ENCODE data around the gene ARHGAP8. TPM values are rescaled to one million over a fixed set of nuclear protein-coding genes. Genes with fewer than 3 reads are reported as not detected.

The ARHGAP8 gene
- total RNA-seq, 3 donors from 2014 or later (not counting 1 experiment from before 2014, with no cell fraction given) = 23.6 to 32.6 (median 26.5) TPM

DNA sequence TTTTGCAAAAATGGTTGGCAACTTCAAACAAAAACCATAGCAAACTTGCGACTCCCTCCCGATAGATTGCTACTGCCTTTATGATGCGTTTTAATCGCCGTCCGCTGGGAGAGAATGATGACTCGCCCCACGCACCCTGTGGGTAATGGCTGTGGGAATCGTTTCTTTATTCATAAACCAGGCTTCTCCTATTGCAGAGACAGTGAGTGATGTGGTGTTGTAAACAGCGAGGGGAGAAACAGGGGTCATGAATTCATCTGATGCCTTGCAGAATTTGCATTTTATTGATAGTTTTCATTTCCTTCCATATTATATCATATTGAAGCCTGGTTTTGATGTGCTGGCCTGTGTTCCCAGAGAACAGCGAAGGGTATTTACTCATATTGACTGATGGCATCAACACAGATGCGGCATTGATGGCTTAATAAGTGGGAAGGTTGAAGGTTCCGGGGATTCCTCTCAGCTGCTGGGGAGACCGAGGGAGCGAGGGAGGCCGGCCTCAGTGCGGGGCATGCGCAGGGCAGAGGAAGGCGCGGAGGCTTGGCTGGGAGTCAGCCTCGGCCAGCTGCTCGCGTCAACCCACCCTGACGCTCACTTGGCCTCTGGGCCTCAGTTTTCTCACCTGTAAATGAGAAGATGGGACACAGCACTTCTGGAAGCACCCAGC is 41.3 kb downstream of the ARHGAP8 start:
- no peaks in the 10 kb centered on the region for H3K36me3 Mint-ChIP-seq
- intact Hi-C loops (cut with micrococcal nuclease) = no loop called here
- ATAC-seq = no peak
- no peaks in the 10 kb centered on the region for H3K4me1 Mint-ChIP-seq
- H3K27ac Mint-ChIP-seq = no peak overlapping the region
- no peak overlapping the region for H3K4me3 Mint-ChIP-seq
- Histone ChIP-seq H3K27me3 (ENCODE audit: control insufficient read depth, insufficient read depth, low read length) (no peaks in the 10 kb centered on the region), H3K4me3 (ENCODE audit: low read length) (no peak overlapping the region), H3K9me3 (ENCODE audit: control insufficient read depth, insufficient read depth, low read length) (no peaks in the 10 kb centered on the region), H3K36me3 (ENCODE audit: control insufficient read depth, insufficient read depth, low read length) (no peaks in the 10 kb centered on the region), H3K27ac (ENCODE audit: low read length) (no peak overlapping the region), H3K4me1 (ENCODE audit: control insufficient read depth, insufficient read depth, low read length) (no peaks in the 10 kb centered on the region)
- TF ChIP-seq, protein P1, sequence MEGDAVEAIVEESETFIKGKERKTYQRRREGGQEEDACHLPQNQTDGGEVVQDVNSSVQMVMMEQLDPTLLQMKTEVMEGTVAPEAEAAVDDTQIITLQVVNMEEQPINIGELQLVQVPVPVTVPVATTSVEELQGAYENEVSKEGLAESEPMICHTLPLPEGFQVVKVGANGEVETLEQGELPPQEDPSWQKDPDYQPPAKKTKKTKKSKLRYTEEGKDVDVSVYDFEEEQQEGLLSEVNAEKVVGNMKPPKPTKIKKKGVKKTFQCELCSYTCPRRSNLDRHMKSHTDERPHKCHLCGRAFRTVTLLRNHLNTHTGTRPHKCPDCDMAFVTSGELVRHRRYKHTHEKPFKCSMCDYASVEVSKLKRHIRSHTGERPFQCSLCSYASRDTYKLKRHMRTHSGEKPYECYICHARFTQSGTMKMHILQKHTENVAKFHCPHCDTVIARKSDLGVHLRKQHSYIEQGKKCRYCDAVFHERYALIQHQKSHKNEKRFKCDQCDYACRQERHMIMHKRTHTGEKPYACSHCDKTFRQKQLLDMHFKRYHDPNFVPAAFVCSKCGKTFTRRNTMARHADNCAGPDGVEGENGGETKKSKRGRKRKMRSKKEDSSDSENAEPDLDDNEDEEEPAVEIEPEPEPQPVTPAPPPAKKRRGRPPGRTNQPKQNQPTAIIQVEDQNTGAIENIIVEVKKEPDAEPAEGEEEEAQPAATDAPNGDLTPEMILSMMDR (IDR thresholded peaks at IDR 0.05) = no peak
- no peak for DNase-seq
- 93% methylated on average over 23 of the region's 24 CpGs for WGBS (ENCODE audit: insufficient coverage)
- no peaks in the 10 kb centered on the region for H3K27me3 Mint-ChIP-seq (ENCODE audit: low read depth in 2 of 2)
- no peaks in the 10 kb centered on the region for H3K9me3 Mint-ChIP-seq

DNA sequence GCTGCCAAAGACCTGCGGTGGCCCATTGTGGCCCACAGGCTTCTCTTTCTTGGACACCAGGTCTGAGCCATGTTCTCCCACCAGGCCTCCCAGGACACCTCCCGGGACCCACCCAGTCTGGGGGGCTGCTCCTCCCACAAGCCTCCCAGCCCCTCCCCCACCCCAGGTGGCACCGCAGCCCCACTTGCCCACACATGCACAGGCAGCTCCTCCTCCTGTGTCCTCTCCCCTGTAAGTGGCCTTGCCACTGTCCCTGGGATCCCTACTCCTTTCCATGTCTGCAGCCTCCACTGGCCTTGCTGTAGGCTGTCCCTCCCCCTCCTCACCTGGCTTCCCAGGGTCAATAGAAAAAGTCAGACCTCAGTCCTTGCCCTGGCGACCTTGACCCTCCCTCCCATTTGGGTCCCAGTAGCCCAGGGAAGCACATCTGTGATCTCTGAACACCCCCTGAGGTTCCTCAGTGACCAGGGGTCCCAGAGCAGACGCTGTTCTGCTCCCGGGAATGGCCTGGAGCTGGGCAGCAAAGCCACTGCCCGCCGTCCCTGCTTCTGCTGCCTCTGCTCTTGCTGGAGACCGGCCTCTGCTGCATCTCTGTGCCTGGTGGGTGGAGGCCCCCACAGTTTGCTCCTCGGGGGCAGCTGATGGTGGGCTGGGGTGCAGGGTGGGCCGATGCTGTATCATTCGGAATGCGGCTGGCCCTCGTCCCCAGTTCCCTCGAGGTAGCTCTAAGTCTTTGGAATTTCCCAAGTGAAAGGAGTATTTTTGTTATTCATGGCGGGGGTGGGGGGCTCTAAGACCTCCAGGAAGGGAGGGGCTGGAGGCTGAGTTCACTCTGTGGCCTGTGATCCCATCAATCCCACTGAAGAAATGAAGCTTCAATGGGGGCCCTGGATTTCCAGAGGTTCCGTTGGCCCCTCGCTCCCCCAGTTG is 43.6 kb downstream of the ARHGAP8 start:
- intact Hi-C loops (cut with micrococcal nuclease) = no loop called here
- no peaks in the 10 kb centered on the region for H3K4me1 ChIP-seq (ENCODE audit: control insufficient read depth, insufficient read depth, low read length)
- Mint-ChIP-seq H3K36me3 (no peaks in the 10 kb centered on the region), H3K27ac (no peak overlapping the region), H3K4me1 (no peaks in the 10 kb centered on the region), H3K9me3 (no peaks in the 10 kb centered on the region), H3K27me3 (ENCODE audit: low read depth in 2 of 2) (no peaks in the 10 kb centered on the region), H3K4me3 (no peak overlapping the region)
- TF ChIP-seq, protein P1 (IDR thresholded peaks at IDR 0.05) = no peak
- DNase-seq (no peak), ATAC-seq (no peak)
- no peaks in the 10 kb centered on the region for H3K9me3 ChIP-seq (ENCODE audit: control insufficient read depth, insufficient read depth, low read length)
- H3K36me3 ChIP-seq (ENCODE audit: control insufficient read depth, insufficient read depth, low read length) = no peaks in the 10 kb centered on the region
- H3K27ac ChIP-seq (ENCODE audit: low read length) = no peak overlapping the region
- no peaks in the 10 kb centered on the region for H3K27me3 ChIP-seq (ENCODE audit: control insufficient read depth, insufficient read depth, low read length)
- 73% methylated on average over 18 of the region's 18 CpGs for WGBS (ENCODE audit: insufficient coverage)
- H3K4me3 ChIP-seq (ENCODE audit: low read length) = no peak overlapping the region

DNA sequence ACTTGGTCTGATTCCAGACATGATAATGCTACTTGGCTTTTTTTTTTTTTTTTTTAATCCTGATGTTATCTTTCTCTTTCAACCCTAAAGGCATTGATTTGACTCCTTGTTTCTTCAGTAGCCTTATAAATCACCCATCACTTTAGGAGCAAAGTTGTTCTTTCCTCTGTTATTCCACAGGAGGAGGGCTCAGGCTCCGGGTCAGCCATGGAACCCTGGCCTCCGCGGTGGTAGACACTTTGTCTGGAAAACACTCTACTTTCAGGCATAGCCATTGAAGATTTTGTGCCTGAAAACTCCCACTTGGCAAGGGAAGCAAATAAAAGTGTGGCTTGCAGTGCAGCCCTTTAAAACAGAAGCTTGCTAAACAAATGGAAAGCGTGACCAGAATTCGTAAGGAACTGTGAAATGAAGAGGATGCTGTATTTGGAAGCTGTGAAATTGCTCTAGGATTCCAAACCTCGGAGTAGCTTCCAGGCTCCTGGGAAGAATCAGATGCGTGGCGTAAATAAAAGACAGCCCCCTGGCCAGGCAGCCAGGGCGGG is 44.9 kb downstream of the ARHGAP8 start:
- DNase-seq (no peak), ATAC-seq (no peak)
- Mint-ChIP-seq H3K27ac (no peak overlapping the region), H3K36me3 (no peaks in the 10 kb centered on the region), H3K4me1 (no peaks in the 10 kb centered on the region), H3K4me3 (no peak overlapping the region), H3K9me3 (no peaks in the 10 kb centered on the region), H3K27me3 (ENCODE audit: low read depth in 2 of 2) (no peaks in the 10 kb centered on the region)
- no peaks in the 10 kb centered on the region for H3K4me1 ChIP-seq (ENCODE audit: control insufficient read depth, insufficient read depth, low read length)
- intact Hi-C loops (cut with micrococcal nuclease) = no loop called here
- H3K9me3 ChIP-seq (ENCODE audit: control insufficient read depth, insufficient read depth, low read length) = no peaks in the 10 kb centered on the region
- TF ChIP-seq, protein P1 (IDR thresholded peaks at IDR 0.05) = no peak
- no peaks in the 10 kb centered on the region for H3K36me3 ChIP-seq (ENCODE audit: control insufficient read depth, insufficient read depth, low read length)
- no peaks in the 10 kb centered on the region for H3K27me3 ChIP-seq (ENCODE audit: control insufficient read depth, insufficient read depth, low read length)
- H3K27ac ChIP-seq (ENCODE audit: low read length) = no peak overlapping the region
- 80% methylated on average over 9 of the region's 9 CpGs for WGBS (ENCODE audit: insufficient coverage)
- H3K4me3 ChIP-seq (ENCODE audit: low read length) = no peak overlapping the region

Data from natural killer cell (primary cell).